NCI-H146 treated with DMSO at 0.1 percent for 48 hours (cell line): ENCODE results near the gene SYAP1.
A peak's percentile ranks its signal among the peaks of the same experiment; 100 is the strongest.
"Not testable (repeated sequence)": the region's sequence is repeated elsewhere in the genome, so short reads cannot be mapped to it uniquely, and the experiment has no call there.

ENCODE experiments used
- DNase-seq: peaks from one replicate; lab custom pipeline; 2025; ENCODE audit not compliant: unreplicated experiment; lab: John Stamatoyannopoulos, UW

The SYAP1 gene

DNA sequence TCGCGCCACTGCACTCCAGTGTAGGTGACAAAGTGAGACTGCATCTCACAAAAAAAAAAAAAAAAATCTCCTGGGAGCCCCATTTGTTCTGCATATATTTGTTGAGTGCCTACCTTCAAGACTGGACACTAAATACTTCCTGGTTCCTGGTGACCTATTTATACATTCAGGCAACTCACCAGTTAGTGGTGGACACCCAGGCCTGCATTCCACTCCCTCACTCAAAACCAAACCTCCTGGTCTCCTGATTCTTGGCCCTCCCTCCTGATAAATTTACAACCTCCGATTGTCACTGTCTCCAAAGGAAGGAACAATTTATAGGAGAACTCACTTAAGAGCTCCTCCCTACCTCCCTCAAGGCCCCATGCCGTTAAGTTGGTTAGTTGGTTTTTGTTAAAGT is 3.1 kb downstream of the SYAP1 start:
- DNase-seq = no peak

DNA sequence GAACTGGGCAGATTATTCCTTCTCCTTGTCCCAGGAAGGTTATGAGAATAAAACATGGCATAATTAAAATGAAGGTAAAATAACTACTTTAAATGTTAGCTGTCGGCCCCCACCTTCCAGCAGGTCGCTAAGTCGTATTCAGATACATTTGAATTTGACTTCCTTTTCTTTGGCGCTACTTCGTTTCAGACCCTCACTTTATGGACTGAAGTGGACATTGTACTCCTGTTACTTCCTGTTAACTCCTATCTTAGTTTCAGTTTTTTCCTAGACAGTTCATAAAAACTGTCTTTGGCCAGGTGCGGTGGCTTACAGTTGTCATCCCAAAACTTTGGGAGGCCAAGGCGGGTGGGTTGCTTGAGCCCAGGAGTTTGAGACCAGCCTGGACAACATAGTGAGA is 5.7 kb downstream of the SYAP1 start:
- DNase-seq = no peak

DNA sequence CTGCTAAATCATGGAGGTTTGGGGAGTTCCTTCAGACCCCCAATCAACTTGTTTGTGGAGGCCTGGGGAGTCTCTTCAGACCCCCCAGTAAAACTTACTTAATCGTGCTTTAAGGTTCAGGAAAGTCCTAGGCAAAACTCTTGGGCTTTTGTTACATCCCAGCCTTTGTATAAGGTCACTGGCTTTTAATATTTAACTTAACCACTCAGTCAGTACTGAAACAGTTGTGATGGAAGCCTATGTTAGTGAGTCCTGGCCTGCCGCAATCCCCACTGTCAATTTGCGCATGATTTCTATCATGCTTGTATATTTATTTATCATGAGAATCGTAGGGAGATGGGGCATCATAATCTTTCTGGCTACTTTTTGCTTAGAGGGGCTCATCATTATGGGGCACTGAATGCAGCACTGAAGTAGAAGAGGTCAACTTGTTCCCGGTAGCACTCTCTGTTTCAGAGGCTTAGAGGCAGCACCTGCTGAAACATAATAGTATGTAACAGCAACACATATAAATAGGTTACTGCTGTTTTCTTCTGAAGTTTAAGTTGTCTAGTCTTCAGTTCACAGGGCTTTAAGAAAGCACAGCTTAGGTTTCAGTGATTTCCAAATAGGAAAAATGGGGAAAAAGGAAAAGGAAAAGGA is 7.1 kb downstream of the SYAP1 start:
- DNase-seq = not testable (repeated sequence)

DNA sequence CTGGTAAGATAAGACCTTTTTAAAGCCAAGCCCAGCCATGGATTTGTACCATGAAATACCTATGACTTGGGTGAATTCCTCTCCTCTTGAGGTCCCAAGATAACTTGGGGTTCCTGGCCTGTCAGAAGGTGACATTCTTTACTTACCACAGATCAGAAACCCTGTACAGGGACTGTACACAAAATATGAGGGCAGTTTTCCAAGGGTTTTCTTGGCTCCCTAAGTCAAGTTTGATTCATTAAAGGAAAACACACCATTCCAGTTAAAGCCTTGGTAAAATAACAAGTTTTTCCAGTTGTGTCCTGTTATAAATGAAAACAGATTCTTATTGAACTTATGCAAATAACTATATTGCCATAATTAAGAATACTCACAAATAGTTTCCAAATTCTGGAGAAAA is 8.2 kb downstream of the SYAP1 start:
- DNase-seq = no peak

DNA sequence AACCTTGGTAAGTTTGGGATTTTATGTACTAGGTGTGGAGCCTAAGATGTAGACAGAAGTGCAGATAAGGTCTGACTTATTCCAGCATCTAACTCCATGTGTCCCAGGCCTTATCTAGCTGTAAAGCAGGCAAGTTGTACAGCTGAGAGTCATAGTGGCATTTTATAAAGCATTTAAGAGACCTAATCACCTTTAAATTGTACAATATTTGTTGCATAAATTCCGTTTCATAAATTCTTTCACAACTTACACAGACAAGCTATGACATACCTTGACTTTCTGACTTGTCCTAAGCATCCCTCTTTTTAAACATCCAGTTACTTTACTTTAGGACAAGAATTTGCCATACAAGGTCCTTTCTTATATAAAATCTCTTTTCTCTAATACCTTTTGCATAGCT is 11.0 kb downstream of the SYAP1 start:
- no peak for DNase-seq

DNA sequence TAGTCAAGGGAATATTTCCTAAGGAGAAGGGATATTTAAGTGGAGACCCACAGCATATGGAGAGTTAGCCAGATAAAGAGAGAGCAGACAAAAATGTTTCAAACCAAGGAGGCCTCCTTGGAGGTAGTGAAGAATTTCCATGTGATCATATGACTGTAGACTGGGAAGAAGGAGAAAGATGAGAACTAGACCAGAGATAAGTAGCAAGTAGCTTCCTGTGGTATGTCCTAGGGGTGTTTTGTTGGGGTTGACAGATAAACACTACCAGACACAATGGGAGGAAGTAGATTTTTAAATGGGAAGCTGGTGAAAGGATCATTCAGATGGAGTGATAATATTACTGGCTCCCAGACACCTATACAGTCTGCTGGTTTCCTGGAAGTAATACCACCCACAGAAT is 13.6 kb downstream of the SYAP1 start:
- no peak for DNase-seq

DNA sequence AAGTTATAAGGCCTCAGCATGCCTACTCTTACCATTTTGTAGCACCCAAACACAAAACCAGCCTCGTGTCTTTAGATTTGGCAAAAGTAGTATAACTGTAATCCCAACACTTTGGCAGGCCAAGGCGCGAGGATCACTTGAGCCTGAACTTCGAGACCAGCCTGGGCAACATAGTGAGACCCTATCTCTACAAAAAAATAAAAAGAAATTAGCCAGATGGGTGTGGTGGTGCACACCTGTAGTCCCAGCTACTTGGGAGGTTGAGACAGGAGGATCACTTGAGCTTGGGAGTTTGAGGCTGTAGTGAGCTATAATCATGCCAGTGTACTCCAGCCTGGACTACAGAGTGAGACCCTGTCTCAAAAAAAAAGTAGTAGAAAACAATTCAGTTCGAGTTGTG is 17.6 kb downstream of the SYAP1 start:
- DNase-seq = no peak

DNA sequence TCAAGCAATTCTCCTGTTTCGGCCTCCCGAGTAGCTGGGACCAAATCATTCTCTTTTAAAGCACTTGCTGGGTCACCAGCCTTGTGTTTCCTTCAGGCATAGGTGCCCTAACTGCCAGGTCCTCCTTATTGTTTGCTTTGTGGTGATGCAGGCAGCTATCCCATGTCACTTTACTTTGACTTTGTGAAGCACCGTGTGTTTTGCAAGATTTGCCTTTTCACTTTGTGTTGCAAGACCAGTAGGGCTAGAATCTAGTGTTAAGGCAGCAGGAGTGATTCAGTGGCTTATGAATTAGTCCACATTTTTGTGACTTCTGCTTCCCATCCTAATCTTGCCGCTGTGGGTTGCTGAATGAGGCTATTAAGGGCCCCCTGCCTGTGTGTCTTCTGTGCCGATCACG is 20.2 kb downstream of the SYAP1 start:
- DNase-seq = no peak

DNA sequence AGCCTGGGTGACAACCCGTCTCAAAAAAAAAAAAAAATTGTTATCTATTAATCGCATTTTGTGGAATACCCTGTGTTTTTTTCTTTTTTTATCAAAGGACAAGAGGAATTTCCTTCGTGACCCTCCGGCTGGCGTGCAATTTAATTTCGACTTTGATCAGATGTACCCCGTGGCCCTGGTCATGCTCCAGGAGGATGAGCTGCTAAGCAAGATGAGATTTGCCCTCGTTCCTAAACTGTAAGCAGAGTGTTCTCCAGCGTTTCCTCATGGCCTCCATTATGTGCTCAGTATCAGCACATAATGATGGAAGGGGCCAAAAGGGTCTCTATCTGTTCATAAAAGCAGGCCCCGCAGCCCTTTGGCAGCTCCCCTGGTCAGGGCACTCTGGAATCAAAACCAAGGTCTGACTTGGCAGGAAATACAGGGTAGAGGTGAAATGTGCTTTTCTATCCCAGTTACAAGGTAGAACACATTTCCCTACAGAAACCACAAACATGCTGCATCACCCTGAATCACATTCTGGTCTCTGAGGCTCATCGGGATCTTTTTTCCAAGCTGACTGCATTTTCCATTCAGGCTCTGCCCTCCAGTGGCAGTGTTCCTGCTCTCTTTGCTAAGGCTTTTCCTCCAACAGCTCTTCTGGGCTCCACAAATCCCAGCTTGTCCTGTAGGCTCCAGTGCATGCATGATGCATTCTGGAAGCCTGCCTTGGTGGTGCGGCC is 24.4 kb downstream of the SYAP1 start:
- no peak for DNase-seq

DNA sequence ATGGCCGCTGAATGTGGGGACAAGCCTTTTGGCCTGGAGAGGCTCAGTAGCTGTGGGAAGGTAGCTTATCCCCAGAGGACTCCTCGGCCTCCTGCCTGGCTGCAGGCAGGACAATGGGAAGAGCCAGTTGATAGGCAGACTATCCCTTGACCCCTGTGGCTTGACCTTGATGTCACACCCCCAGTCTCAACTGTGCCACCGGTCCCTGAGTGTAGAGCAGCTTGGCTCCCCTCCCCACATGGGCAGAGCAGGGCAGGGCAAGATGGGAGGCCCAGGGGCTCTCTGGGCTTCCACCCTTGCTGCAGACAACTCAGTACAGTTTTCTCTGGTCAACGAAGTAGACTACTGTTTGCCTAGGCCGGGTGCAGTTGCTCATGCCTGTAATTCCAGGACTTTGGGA is 25.7 kb downstream of the SYAP1 start:
- DNase-seq = no peak

DNA sequence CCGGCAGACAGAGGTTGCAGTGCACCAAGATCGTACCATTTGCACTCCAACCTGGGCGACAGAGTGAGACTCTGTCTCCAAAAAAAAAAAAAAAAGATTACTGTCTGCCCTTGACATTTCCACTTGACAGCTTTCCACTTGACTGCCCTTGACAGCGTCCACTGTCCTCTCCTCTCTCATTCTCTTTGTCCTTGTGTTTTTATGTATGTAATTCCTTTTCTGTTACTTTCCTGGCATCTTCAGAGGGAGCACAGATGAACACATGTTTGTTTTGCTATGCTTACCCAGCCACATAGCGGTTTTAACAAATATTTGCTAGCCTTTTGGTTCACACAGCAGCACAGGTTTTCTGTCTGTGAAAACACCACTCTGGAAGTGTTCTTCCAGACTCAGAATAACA is 26.2 kb downstream of the SYAP1 start:
- no peak for DNase-seq

DNA sequence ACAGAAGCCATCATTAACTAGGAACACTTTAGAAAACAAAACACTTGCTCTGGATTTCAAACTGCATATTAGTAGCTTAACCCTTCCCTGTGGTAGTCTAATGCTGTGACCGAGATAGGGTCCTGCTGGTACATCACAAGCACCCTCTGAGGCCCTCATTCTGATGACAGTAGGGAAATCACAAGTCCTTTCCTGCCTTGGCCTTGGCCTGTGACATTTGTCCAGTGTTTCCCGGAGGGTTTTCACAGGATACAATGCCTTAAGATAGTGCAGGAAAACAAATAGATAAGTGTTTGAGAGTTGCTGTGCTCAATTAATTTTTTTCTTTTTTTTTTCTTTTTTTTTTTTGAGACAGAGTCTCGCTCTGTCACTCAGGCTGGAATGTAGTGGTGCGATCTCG is 29.0 kb downstream of the SYAP1 start:
- no peak for DNase-seq

DNA sequence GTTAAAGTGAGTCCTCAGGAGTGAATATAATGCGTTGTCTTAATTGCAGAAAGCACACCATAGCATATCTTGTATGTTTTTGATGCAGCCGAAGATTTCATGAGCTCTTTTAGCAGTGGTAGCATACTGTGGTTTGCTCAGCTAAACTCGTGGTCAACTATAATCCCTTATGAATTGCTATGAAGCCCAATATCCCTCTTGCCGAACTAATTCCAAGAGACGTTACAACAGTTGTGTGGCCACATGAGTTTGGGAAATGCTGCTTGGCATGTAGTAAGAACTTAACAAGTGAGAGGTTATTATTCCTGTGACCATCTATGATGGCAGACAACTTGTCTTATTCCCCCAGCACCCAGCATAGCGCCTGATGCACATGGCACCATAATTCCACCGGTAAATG is 30.7 kb downstream of the SYAP1 start:
- no peak for DNase-seq

DNA sequence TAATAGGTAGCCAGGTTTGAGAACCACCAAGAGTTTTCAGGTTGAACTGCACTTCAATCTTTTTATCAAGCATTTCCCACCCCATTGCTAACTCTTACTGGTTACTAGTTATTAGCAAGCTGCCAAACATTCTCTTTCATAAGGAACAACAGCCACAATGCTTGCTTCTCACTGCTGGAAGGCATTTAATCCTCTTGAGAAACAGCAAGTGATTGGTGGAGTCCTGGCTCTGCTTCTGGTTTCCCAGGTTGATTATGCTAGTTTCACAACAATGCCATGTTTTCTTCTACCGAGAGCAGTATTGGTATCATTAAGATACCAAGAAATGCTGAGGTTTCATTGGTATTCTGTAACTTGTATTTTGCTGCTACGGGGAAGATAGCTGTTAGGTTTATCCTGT is 34.6 kb downstream of the SYAP1 start:
- DNase-seq = no peak

DNA sequence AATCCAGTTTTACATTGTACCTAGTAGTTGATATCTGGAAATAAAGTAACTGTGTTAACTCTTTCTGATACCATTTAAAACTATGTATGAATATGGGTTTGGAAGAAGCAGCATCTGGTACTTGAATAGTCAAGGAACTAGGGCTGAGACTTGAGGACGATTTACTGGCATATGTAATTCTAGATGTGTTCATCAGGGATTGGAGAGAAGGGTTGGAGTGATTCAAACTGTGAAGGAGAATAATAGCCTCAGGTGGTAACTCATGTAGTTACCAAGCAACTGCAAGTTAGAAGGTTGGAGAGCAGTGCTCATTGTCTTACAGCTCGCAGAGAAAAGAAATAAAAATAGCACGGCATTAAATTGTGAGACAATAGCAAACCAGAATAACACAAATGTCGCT is 37.3 kb downstream of the SYAP1 start:
- no peak for DNase-seq

DNA sequence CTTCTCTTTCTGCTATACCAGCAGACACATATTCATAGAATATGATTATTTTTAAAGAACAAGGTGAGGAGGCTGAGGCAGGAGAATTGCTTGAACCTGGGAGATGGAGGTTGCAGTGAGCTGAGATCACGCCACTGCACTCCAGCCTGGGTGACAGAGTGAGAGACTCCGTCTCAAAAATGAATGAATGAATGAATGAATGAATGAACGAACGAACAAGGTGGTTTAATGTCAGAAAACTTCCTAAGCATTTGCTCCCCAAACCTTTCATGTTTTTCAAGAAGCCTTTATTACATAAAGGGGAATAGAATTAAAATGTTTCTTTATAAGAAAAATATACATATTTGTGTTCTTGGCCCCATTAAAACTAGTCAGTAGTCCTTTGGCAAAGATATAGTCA is 42.1 kb downstream of the SYAP1 start:
- DNase-seq = not testable (repeated sequence)

DNA sequence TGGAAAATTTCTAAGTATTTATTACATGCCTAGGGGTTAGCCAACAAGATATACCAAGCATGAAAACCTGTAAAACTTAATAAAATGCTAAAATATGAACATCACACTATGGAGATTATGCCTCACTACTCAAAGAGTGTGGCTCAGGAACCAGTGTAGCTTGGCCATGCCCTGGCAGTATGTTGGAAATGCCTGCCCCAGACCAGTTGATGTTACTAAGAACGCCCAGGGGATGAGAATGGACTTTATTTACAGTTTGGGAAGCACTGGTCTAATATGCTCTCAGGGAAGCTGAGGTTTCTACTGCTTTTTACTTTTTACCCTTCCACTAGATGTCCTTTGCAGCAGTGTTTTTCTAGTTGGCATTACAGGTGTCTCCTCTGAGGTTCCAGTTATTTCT is 43.2 kb downstream of the SYAP1 start:
- DNase-seq = no peak

DNA sequence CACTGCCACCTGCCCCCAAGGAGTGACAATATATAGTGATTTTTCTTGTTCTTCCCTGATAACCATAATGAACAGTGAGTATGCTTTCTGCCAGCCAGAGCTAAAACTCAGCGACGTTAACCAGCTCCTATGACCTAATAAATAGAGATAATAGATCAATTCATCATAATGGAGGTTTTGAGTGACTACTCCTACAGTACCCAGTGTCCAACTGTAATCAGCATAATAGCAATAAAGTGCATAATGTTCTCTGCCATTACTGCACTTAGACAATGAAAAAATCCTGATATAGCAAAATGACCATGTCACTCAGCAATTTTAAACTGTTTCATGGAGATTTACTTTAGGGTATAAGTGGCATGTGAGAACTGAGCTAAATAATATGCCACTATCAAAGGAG is 46.2 kb downstream of the SYAP1 start:
- no peak for DNase-seq

DNA sequence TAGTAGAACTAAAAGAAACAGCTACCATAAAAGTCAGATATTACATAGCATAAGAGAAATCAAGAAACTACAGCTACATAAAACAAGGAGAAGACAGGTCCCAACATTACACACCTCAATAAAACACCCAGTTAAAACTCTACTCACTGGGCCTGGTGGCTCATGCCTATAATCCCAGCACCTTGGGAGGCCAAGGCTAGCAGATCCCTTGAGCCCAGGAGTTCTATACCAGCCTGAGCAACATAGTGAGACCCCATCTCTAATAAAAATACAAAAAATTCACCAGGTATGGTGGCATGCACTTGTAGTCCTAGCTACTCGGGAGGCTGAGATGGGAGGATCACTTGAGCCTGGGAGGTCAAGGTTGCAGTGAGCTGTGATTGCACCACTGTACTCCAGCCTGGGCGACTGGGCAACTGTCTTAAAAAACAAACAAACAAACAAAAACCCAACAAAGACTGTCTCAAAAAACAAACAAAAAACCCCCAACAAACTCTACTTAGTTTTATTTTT is 51.6 kb downstream of the SYAP1 start:
- DNase-seq = no peak

DNA sequence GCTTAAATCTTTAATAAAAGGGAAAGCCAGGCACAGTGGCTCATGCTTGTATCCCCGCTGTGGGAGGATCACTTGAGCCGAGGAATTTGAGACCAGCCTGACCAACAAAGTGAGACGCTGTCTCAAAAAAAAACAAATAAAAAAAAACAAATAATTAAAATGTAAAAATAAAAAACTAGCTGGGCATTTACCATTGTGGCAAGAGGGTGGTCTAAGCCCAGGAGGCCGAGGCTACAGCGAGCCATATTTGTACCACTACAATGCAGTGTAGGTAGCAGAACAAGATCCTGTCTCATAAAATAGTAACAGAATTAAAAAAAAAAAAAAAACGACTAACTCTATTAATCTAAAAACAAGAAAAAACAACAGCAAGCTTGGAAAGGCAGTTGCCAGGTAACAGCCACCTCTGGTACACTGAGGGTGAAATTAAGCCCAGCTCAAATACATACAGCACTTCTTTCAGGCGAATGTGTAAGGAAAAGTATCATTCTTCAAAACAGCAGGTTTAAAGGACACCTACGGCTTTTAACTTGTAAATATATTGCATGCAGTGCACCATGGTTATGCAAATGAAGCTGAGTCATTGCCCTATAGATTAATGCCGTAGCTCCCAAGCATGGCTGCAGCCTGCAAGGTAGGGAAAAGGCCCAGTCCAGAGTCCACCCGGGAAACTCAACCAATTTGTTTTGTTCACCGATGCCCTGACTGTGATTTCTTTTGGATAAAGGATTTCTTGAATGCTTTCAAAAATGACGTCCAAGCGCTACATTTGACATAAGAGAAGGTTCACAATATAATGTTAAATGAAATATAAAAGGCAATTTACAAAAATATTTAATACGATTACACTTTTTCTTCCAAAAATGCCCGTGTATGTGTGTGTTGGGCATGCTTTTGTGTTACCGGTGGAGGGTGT is 52.3 kb downstream of the SYAP1 start:
- peak; percentile 22 for DNase-seq

DNA sequence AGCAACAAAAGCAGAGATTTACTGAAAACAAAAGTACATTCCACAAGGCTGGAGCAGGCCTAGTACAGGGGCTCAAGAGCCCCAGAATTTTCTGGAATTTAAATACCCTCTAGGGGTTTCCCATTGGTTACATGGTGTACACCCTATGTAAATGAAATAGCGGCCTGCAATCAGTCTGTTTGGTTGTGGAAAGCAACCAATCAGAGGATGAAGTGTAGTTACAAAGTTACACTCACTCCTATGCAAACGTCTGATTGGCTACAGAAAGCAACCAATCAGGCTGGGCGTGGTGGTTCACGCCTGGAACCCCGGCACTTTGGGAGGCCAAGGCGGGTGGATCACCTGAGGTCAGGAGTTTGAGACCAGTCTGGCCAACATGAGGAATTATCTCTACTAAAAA is 53.0 kb downstream of the SYAP1 start:
- DNase-seq = no peak

DNA sequence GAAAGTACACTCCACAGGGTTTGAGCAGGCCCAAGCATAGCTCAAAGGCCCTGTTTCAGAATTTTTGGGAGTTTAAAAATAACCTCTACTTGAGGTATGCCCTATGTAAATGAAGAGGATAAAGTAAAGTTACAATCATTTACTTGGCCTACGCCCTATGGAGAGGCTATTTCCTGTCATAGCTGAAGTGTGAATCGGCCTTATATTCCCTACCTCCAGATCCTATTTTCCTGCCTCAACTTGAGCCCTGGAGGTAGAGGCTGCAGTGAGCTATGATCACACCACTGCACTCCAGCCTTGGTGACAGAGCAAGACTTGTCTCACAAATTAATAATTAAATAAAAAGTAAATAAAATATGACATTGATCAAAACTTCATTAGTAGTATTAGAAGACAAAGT is 55.3 kb downstream of the SYAP1 start:
- no peak for DNase-seq
